Activated CD8-positive, alpha-beta memory T cell treated with anti-CD3 and anti-CD28 coated beads for 24 hours (primary cell): ENCODE measurements around the gene QSOX2.

ENCODE experiments used
- DNase-seq: peaks from one replicate; pipeline ENCODE4 v3.0.0-alpha.2; 2020

QSOX2 gene

GRCh38 chr9:136201174-136201573 is 44.4 kb downstream of the QSOX2 start:
- DNase-seq = no peak

GRCh38 chr9:136200424-136200823 is 45.2 kb downstream of the QSOX2 start:
- DNase-seq = no peak

- no peak for DNase-seq
These were observed 46.0 kb downstream of the QSOX2 start for GRCh38 chr9:136199391-136200288.

DNA sequence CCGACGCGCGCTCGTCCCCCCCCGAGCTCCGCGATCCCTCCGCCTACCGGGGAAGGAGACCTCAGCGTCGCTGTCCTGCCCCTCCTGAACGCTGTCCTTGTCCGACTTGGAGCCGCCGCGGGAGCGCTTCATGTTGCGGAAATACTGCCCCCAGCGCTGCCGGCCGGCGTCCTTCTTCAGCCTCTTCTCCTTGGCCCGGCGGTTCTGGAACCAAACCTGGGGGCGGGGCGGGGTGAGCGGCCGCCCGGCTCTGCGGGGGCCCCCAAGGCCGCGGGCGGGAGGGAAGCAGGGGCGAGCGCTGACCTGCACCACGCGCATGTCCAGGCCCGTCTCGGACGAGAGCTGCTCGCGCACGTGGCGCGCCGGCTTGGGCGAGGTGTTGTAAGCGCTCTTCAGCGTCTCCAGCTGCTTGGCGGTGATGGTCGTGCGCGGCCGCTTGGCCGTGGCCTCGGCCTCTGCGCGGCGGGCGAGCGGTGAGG is 47.0 kb downstream of the QSOX2 start:
- no peak for DNase-seq

- DNase-seq = no peak
These were observed 47.5 kb downstream of the QSOX2 start for GRCh38 chr9:136197930-136198604.

- DNase-seq = no peak
These were observed 48.3 kb downstream of the QSOX2 start for GRCh38 chr9:136197084-136197875.

DNA sequence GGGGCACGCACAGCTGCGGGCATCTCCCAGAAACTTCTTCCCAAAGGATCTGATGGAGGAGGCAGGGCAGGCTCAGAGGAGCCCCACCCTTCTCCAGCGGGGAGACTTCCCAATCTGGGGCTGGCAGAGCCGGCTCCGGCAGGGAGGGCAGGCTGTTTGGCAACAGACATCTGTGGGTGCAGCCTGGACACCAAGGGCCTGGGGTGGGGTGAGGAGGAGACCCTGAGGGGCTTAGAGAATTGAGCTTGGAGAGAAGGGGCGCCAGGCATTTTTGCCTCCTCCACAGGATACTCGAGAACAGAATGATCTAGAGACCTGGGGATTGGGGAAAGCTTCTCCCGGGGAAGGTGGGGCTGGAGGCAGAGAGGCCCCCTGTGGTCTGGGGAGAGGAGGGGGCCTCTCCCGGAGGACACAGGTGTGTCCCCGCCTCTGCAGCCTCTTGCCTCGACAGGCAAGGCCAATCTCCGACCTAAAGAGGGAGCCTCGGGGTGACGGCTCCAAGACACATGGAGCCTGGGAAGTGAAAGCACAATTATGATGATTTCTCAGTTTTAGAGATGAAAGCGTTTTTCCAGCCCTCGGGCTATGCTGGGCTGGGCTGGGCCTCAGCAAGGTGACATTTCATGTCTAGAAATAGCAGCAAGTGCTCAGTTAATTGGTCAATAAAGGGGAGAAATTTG is 49.1 kb downstream of the QSOX2 start:
- no peak for DNase-seq

GRCh38 chr9:136194540-136194939 is 51.1 kb downstream of the QSOX2 start:
- no peak for DNase-seq

- DNase-seq = no peak
These were observed 51.7 kb downstream of the QSOX2 start for GRCh38 chr9:136193891-136194279.

- no peak for DNase-seq
These were observed 52.3 kb downstream of the QSOX2 start for GRCh38 chr9:136193127-136193890.

GRCh38 chr9:136192289-136193126 is 53.1 kb downstream of the QSOX2 start:
- no peak for DNase-seq

- no peak for DNase-seq
These were observed 53.7 kb downstream of the QSOX2 start for GRCh38 chr9:136191960-136192286.

- no peak for DNase-seq
These were observed 54.3 kb downstream of the QSOX2 start for GRCh38 chr9:136191099-136191959.

DNA sequence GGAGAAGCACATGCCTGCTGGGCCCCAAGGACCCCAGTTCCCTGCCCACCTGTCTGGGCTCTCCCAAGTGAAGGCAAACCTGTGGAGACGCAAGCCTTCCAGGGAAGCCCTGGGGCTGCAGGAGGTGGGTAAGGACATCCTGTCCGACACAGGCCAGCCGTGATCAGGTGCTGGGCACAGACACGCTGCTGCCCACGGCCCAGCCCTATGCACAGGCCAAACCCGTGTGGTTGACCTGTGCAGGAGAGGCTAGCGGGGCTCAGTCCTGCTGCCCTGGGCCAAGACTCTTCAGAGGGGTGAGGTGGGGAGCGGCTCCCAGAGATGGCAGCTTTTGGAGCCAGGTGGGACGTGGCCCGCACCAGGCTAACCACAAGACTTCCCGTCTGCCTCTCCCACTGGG is 55.0 kb downstream of the QSOX2 start:
- no peak for DNase-seq

DNA sequence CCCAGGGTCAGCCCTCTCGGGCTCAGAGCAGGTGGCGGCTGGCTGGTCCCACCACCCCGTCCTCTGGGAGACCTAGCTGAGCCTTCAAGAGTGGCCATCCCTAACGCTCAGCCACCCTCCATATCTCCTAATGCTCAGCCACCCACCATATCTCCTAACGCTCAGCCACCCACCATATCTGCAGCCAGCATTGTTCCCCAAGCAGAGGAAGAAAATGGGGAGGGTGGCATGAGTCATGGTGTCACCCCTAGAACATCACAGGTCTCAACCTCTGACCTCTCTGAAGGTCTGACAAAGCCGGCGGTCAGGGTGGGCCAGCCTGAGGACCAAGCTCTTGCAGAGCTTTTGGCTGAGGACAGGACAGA is 55.4 kb downstream of the QSOX2 start:
- no peak for DNase-seq

GRCh38 chr9:136189394-136190236 is 56.0 kb downstream of the QSOX2 start:
- DNase-seq = no peak

DNA sequence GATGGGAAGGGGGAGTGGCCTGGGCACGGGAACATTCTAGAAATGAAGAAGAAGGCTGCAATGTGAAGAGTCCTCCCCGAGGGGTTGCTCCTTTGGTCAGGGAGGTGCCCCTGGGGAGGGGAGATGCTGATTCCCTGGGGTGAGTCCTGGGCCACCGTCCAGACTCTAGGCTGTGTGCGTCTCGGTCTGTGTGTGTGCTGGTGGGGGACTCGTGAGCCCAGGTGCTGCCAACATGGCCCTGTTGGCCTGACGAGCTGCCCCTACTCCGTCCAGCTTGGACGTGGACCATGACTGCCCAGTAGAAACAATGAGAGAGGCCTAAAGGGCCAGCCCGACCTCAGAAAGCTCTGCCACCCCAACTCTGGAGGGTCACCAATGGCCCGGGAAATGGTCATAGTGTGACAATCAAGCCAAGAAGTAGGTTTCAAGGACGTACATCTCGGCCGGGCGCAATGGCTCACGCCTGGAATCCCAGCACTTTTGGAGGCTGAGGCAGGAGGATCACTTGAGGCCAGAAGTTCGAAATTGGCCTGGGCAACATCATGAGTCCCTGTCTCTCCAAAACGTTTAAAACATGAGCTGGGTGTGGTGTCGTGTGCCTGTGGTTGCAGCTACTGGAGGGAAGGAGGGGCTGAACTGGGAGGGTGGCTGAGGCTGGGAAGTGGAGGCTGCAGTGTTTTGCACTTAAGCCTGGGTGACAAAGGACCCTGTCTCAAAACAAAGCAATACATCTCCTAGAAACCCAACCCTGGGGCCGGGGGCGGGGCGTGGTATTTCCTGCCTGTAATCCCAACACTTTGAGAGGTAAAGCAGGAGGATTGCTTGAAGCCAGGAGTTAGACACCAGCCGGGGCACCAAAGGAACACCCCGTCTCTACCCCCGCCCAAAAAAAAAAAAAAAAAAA is 57.7 kb downstream of the QSOX2 start:
- DNase-seq = no peak

- DNase-seq = no peak
These were observed 58.4 kb downstream of the QSOX2 start for GRCh38 chr9:136187197-136187596.
